MG63 (cell line): Measurements from ENCODE around the gene DACT1. TPM values are rescaled to one million over a fixed set of nuclear protein-coding genes. Genes with fewer than 3 reads are reported as not detected.
A peak's percentile ranks its signal among the peaks of the same experiment; 100 is the strongest.

Experiments used
- DNase-seq: peaks from one replicate; pipeline ENCODE4 v3.0.0-alpha.2; 2020
- H3K27me3 ChIP-seq: fragments of 250-450 bp; sonication (Bioruptor Pico); 2 replicates; pipeline ENCODE4 v1.5.1; 2020; ENCODE audit warnings: mild to moderate bottlenecking, moderate library complexity
- H3K36me3 ChIP-seq: fragments of 250-450 bp; sonication (Bioruptor Pico); 2 replicates; pipeline ENCODE4 v1.5.1; 2020; ENCODE audit warnings: mild to moderate bottlenecking, moderate library complexity
- H3K4me3 ChIP-seq: fragments of 250-450 bp; sonication (Bioruptor Pico); 2 replicates; pipeline ENCODE4 v1.5.1; 2020; ENCODE audit warnings: mild to moderate bottlenecking, moderate library complexity
- H3K9me3 ChIP-seq: fragments of 250-450 bp; sonication (Bioruptor Pico); 2 replicates; pipeline ENCODE4 v1.5.1; 2020; ENCODE audit warnings: mild to moderate bottlenecking, moderate library complexity
- total RNA-seq: library from RNA; depleted of rRNA; stranded (reverse); fragments of >200 nt; shearing (Covaris generic); gene quantifications from 2 replicates; pipeline ENCODE4 v1.2.3, GENCODE V29; 2014; ENCODE audit warnings: low replicate concordance

The DACT1 gene
- total RNA-seq, 1 experiment from 2014 or later = 2.6 TPM

- H3K9me3 ChIP-seq = no peaks in the 10 kb centered on the region
- H3K27me3 ChIP-seq = no peaks in the 10 kb centered on the region
- H3K4me3 ChIP-seq = no peak overlapping the region
- H3K36me3 ChIP-seq = no peaks in the 10 kb centered on the region
- no peak for DNase-seq
Measured at GRCh38 chr14:58656671-58657411, 19.1 kb downstream of the DACT1 start.

- Histone ChIP-seq H3K4me3 (no peak overlapping the region), H3K36me3 (no peaks in the 10 kb centered on the region), H3K27me3 (no peaks in the 10 kb centered on the region), H3K9me3 (no peaks in the 10 kb centered on the region)
- no peak for DNase-seq
Measured at GRCh38 chr14:58659061-58659460, 21.3 kb downstream of the DACT1 start.

- DNase-seq = no peak
- Histone ChIP-seq H3K9me3 (no peaks in the 10 kb centered on the region), H3K4me3 (no peak overlapping the region), H3K27me3 (no peaks in the 10 kb centered on the region), H3K36me3 (no peaks in the 10 kb centered on the region)
Measured at GRCh38 chr14:58659846-58660245, 22.1 kb downstream of the DACT1 start.

GRCh38 chr14:58660407-58660806, 22.6 kb downstream of the DACT1 start:
- Histone ChIP-seq H3K27me3 (no peaks in the 10 kb centered on the region), H3K36me3 (no peaks in the 10 kb centered on the region), H3K4me3 (no peak overlapping the region), H3K9me3 (no peaks in the 10 kb centered on the region)
- DNase-seq = no peak

- Histone ChIP-seq H3K36me3 (no peaks in the 10 kb centered on the region), H3K9me3 (no peaks in the 10 kb centered on the region), H3K4me3 (no peak overlapping the region), H3K27me3 (no peaks in the 10 kb centered on the region)
- DNase-seq = no peak
Measured at GRCh38 chr14:58662018-58662417, 24.3 kb downstream of the DACT1 start.

GRCh38 chr14:58662759-58663158, 25.0 kb downstream of the DACT1 start:
- Histone ChIP-seq H3K27me3 (no peaks in the 10 kb centered on the region), H3K9me3 (no peaks in the 10 kb centered on the region), H3K4me3 (no peak overlapping the region), H3K36me3 (no peaks in the 10 kb centered on the region)
- no peak for DNase-seq

- H3K27me3 ChIP-seq = no peaks in the 10 kb centered on the region
- H3K4me3 ChIP-seq = no peak overlapping the region
- peak; percentile 35 for DNase-seq
- no peaks in the 10 kb centered on the region for H3K36me3 ChIP-seq
- H3K9me3 ChIP-seq = no peaks in the 10 kb centered on the region
Measured at GRCh38 chr14:58663494-58664111, 25.8 kb downstream of the DACT1 start.

GRCh38 chr14:58665773-58666500, 28.2 kb downstream of the DACT1 start:
- H3K4me3 ChIP-seq = no peak overlapping the region
- no peaks in the 10 kb centered on the region for H3K27me3 ChIP-seq
- no peaks in the 10 kb centered on the region for H3K36me3 ChIP-seq
- DNase-seq = no peak
- H3K9me3 ChIP-seq = no peaks in the 10 kb centered on the region

GRCh38 chr14:58666737-58667136, 29.0 kb downstream of the DACT1 start:
- H3K27me3 ChIP-seq = no peaks in the 10 kb centered on the region
- H3K4me3 ChIP-seq = no peak overlapping the region
- DNase-seq = no peak
- no peaks in the 10 kb centered on the region for H3K36me3 ChIP-seq
- H3K9me3 ChIP-seq = no peaks in the 10 kb centered on the region

- DNase-seq = no peak
- H3K4me3 ChIP-seq = no peak overlapping the region
- H3K27me3 ChIP-seq = no peaks in the 10 kb centered on the region
- H3K36me3 ChIP-seq = no peaks in the 10 kb centered on the region
- H3K9me3 ChIP-seq = no peaks in the 10 kb centered on the region
Measured at GRCh38 chr14:58667900-58668299, 30.1 kb downstream of the DACT1 start.

- no peak overlapping the region for H3K4me3 ChIP-seq
- no peaks in the 10 kb centered on the region for H3K27me3 ChIP-seq
- H3K36me3 ChIP-seq = no peaks in the 10 kb centered on the region
- no peaks in the 10 kb centered on the region for H3K9me3 ChIP-seq
- no peak for DNase-seq
Measured at GRCh38 chr14:58668848-58669480, 31.2 kb downstream of the DACT1 start.

- Histone ChIP-seq H3K4me3 (no peak overlapping the region), H3K36me3 (no peaks in the 10 kb centered on the region), H3K27me3 (no peaks in the 10 kb centered on the region), H3K9me3 (no peaks in the 10 kb centered on the region)
- DNase-seq = no peak
Measured at GRCh38 chr14:58669556-58670200, 31.9 kb downstream of the DACT1 start.

- H3K4me3 ChIP-seq = no peak overlapping the region
- H3K27me3 ChIP-seq = no peaks in the 10 kb centered on the region
- no peaks in the 10 kb centered on the region for H3K9me3 ChIP-seq
- no peak for DNase-seq
- no peaks in the 10 kb centered on the region for H3K36me3 ChIP-seq
Measured at GRCh38 chr14:58671024-58671423, 33.3 kb downstream of the DACT1 start.

GRCh38 chr14:58671436-58671835, 33.7 kb downstream of the DACT1 start:
- Histone ChIP-seq H3K27me3 (no peaks in the 10 kb centered on the region), H3K36me3 (no peaks in the 10 kb centered on the region), H3K9me3 (no peaks in the 10 kb centered on the region), H3K4me3 (no peak overlapping the region)
- DNase-seq = no peak

GRCh38 chr14:58673722-58674121, 36.0 kb downstream of the DACT1 start:
- H3K4me3 ChIP-seq = no peak overlapping the region
- no peaks in the 10 kb centered on the region for H3K36me3 ChIP-seq
- no peak for DNase-seq
- H3K9me3 ChIP-seq = no peaks in the 10 kb centered on the region
- no peaks in the 10 kb centered on the region for H3K27me3 ChIP-seq

- H3K36me3 ChIP-seq = no peaks in the 10 kb centered on the region
- H3K4me3 ChIP-seq = no peak overlapping the region
- H3K9me3 ChIP-seq = no peaks in the 10 kb centered on the region
- no peaks in the 10 kb centered on the region for H3K27me3 ChIP-seq
- no peak for DNase-seq
Measured at GRCh38 chr14:58677001-58677400, 39.2 kb downstream of the DACT1 start.

GRCh38 chr14:58677517-58677916, 39.8 kb downstream of the DACT1 start:
- no peaks in the 10 kb centered on the region for H3K36me3 ChIP-seq
- no peak overlapping the region for H3K4me3 ChIP-seq
- H3K27me3 ChIP-seq = no peaks in the 10 kb centered on the region
- no peak for DNase-seq
- H3K9me3 ChIP-seq = no peaks in the 10 kb centered on the region
